SK-N-SH (cell line): Measurements from ENCODE around the gene METRNL. TPM values are rescaled to one million over a fixed set of nuclear protein-coding genes. Genes with fewer than 3 reads are reported as not detected.

ENCODE experiments used
- polyA plus RNA-seq, 3 experiments: library from polyadenylated mRNA; depleted of rRNA; stranded (reverse); fragments of >200 nt; gene quantifications; 2 replicates each; pipeline ENCODE4 v1.2.3, GENCODE V29; 2012

Gene METRNL
- polyA plus RNA-seq, 1 of the 3 experiments (the other 2 are of a cell fraction), result 75.5 TPM

Other genes starting within 250 kb of the METRNL start
- not detected in 2 replicates for gene ZNF750, start 239.6 kb upstream of the METRNL start, polyA plus RNA-seq (2012; rRNA removed)